Loucy (cell line): ENCODE results near the gene ACSS2.

Experiments used
- H2AFZ ChIP-seq: fragments of 200-600 bp; sonication (generic); 2 replicates; pipeline ENCODE4 v1.6.0; 2016; ENCODE audit warnings: antibody characterized with exemption, mild to moderate bottlenecking, low read length, moderate library complexity
- H3F3A ChIP-seq: fragments of 200-600 bp; 2 replicates; pipeline ENCODE4 v1.6.0; 2016; ENCODE audit warnings: antibody characterized with exemption, low read depth, mild to moderate bottlenecking
- H3K27me3 ChIP-seq: fragments of 200-600 bp; sonication (generic); 2 replicates; pipeline ENCODE4 v1.6.1; 2014; ENCODE audit warnings: low read length, mild to moderate bottlenecking; ENCODE audit not compliant: insufficient read depth, poor library complexity, severe bottlenecking
- H3K36me3 ChIP-seq: fragments of 200-600 bp; sonication (generic); 2 replicates; pipeline ENCODE4 v1.6.1; 2016; ENCODE audit warnings: low read length; ENCODE audit not compliant: insufficient read depth
- H3K4me1 ChIP-seq: fragments of 200-600 bp; sonication (generic); 2 replicates; pipeline ENCODE4 v1.5.1; 2014; ENCODE audit warnings: low read length, mild to moderate bottlenecking; ENCODE audit not compliant: insufficient read depth, poor library complexity, severe bottlenecking
- H3K4me2 ChIP-seq: fragments of 200-600 bp; sonication (generic); 2 replicates; pipeline ENCODE4 v1.6.0; 2014; ENCODE audit warnings: antibody characterized with exemption, low read length, low read depth, mild to moderate bottlenecking; ENCODE audit not compliant: poor library complexity, severe bottlenecking
- H3K4me3 ChIP-seq: fragments of 200-600 bp; sonication (generic); 2 replicates; pipeline ENCODE4 v1.5.1; 2014; ENCODE audit warnings: low read length, mild to moderate bottlenecking, mixed read lengths; ENCODE audit not compliant: poor library complexity, severe bottlenecking
- H3K79me2 ChIP-seq: fragments of 200-600 bp; sonication (generic); 2 replicates; pipeline ENCODE4 v1.6.1; 2014; ENCODE audit warnings: low read length; ENCODE audit not compliant: insufficient read depth
- H3K9ac ChIP-seq: fragments of 200-600 bp; sonication (generic); 2 replicates; pipeline ENCODE4 v1.6.0; 2014; ENCODE audit warnings: mild to moderate bottlenecking, low read depth, low read length, moderate library complexity; ENCODE audit not compliant: poor library complexity, severe bottlenecking
- H3K9me2 ChIP-seq: fragments of 200-600 bp; sonication (generic); replicated peaks from 2 replicates; pipeline ENCODE4 v1.6.1; 2016; ENCODE audit warnings: low read depth, low read length, mixed read lengths
- H3K9me3 ChIP-seq: fragments of 200-600 bp; sonication (generic); 2 replicates; pipeline ENCODE4 v1.6.1; 2014; ENCODE audit warnings: mild to moderate bottlenecking, antibody characterized with exemption, low read length, low read depth; ENCODE audit not compliant: insufficient read depth
- H4K20me1 ChIP-seq: fragments of 200-600 bp; sonication (generic); 2 replicates; pipeline ENCODE4 v1.6.0; 2014; ENCODE audit warnings: antibody characterized with exemption, low read length, mild to moderate bottlenecking; ENCODE audit not compliant: insufficient read depth, poor library complexity, severe bottlenecking
- EZH2phosphoT487 ChIP-seq: fragments of 200-600 bp; IDR thresholded peaks from 2 replicates; pipeline ENCODE4 v1.6.1; 2018; ENCODE audit warnings: antibody characterized with exemption, mild to moderate bottlenecking, moderate library complexity, borderline replicate concordance
- TF ChIP-seq, protein P1 (sequence below): fragments of 200-600 bp; sonication (generic); conservative IDR thresholded peaks from 2 replicates; pipeline ENCODE4 v1.5.1; 2014; ENCODE audit warnings: mild to moderate bottlenecking, antibody characterized with exemption, low read length

The ACSS2 gene

DNA sequence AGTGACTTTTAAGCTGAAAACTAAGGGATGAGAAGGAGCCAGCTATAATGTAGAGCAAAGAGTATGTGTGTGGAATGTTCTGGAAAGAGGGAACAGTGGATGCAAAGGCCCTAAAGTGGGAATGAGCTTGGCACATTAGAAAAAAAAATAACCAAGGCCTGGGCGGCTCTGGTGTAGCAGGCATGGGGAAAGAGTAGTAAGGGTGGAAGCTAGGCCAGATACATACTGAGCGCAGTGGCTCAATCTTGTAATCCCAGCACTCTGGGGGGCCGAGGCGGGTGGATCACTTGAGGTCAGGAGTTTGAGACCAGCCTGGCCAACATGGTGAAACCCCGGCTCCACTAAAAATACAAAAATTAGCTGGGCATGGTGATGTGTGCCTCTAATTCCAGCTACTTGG, 12.2 kb upstream of the ACSS2 start:
- no peak overlapping the region for H2AFZ ChIP-seq

GRCh38 chr20:34871320-34871926, 5.0 kb upstream of the ACSS2 start:
- peaks cover 31% of the 10 kb centered on the region for H3K4me1 ChIP-seq
- H3K36me3 ChIP-seq: no peaks in the 10 kb centered on the region
- peak overlapping the region; percentile 71 for H3K9ac ChIP-seq
- no peaks in the 10 kb centered on the region for H3K27me3 ChIP-seq
- TF ChIP-seq EZH2phosphoT487: no peak
- TF ChIP-seq, protein P1, sequence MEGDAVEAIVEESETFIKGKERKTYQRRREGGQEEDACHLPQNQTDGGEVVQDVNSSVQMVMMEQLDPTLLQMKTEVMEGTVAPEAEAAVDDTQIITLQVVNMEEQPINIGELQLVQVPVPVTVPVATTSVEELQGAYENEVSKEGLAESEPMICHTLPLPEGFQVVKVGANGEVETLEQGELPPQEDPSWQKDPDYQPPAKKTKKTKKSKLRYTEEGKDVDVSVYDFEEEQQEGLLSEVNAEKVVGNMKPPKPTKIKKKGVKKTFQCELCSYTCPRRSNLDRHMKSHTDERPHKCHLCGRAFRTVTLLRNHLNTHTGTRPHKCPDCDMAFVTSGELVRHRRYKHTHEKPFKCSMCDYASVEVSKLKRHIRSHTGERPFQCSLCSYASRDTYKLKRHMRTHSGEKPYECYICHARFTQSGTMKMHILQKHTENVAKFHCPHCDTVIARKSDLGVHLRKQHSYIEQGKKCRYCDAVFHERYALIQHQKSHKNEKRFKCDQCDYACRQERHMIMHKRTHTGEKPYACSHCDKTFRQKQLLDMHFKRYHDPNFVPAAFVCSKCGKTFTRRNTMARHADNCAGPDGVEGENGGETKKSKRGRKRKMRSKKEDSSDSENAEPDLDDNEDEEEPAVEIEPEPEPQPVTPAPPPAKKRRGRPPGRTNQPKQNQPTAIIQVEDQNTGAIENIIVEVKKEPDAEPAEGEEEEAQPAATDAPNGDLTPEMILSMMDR: no peak
- H4K20me1 ChIP-seq: no peaks in the 10 kb centered on the region
- peak overlapping the region; percentile 73 for H3K4me3 ChIP-seq
- no peaks in the 10 kb centered on the region for H3K9me3 ChIP-seq
- no peaks in the 10 kb centered on the region for H3F3A ChIP-seq
- H3K79me2 ChIP-seq: peaks cover 13% of the 10 kb centered on the region; the same call in 1 of the 2 replicates
- no peaks in the 10 kb centered on the region for H3K9me2 ChIP-seq
- no peak overlapping the region for H2AFZ ChIP-seq
- H3K4me2 ChIP-seq: peak overlapping the region; percentile 90

More for the DNA sequence above, 12.2 kb upstream of the ACSS2 start:
- H3K9me2 ChIP-seq: no peaks in the 10 kb centered on the region
- H3F3A ChIP-seq: no peaks in the 10 kb centered on the region
- H3K4me1 ChIP-seq: no peaks in the 10 kb centered on the region
- TF ChIP-seq, protein P1: no peak
- TF ChIP-seq EZH2phosphoT487: no peak
- no peak overlapping the region for H3K4me2 ChIP-seq
- H3K9ac ChIP-seq: no peak overlapping the region
- no peak overlapping the region for H3K4me3 ChIP-seq
- H3K9me3 ChIP-seq: no peaks in the 10 kb centered on the region
- no peaks in the 10 kb centered on the region for H4K20me1 ChIP-seq
- no peaks in the 10 kb centered on the region for H3K36me3 ChIP-seq
- no peaks in the 10 kb centered on the region for H3K27me3 ChIP-seq
- no peaks in the 10 kb centered on the region for H3K79me2 ChIP-seq

DNA sequence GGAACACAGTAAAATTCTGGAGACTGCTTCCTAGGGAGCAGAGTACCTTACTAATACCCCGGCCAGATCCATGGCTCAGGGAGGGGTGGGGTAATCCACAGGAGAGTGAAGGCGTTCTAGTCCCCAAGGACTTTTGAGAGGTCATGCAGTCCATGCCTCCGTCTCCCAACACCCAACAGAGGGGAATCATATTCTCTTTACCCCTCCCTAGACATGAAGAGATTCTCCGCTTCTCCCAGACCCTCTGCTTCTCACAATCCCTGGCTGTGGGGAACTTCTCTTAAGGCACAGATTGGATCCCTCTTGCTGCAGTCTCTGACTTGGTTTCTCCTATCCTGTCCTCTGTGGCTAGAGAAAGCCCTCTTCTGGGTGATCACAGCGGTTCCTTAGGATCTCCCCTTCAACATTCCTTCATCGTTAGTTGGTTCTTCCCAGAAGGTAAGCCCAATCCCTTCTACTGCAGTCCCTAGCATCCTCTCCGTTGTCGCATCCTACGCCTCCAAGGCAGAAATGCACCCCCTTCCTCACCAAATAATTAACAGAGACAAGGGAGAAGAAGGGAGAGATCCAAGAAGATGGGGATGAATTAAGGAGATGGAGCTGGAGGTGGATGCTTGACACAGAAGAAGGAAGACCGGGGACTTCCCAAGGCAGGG, 4.3 kb upstream of the ACSS2 start:
- H3K4me3 ChIP-seq: peak overlapping the region; percentile 73
- TF ChIP-seq EZH2phosphoT487: no peak
- TF ChIP-seq, protein P1: no peak

More for the DNA sequence above, 4.3 kb upstream of the ACSS2 start:
- Histone ChIP-seq H3K9me2 (no peaks in the 10 kb centered on the region), H3K79me2 (peaks cover 13% of the 10 kb centered on the region; the same call in 1 of the 2 replicates), H4K20me1 (no peaks in the 10 kb centered on the region), H3K4me1 (peaks cover 37% of the 10 kb centered on the region), H3F3A (no peaks in the 10 kb centered on the region), H3K9ac (peak overlapping the region; percentile 71), H3K27me3 (no peaks in the 10 kb centered on the region), H3K4me2 (peak overlapping the region; percentile 90), H3K36me3 (no peaks in the 10 kb centered on the region), H2AFZ (peak overlapping the region; percentile 78), H3K9me3 (no peaks in the 10 kb centered on the region)
